ENCODE results near the gene SLCO1B1.

Gene SLCO1B1

DNA sequence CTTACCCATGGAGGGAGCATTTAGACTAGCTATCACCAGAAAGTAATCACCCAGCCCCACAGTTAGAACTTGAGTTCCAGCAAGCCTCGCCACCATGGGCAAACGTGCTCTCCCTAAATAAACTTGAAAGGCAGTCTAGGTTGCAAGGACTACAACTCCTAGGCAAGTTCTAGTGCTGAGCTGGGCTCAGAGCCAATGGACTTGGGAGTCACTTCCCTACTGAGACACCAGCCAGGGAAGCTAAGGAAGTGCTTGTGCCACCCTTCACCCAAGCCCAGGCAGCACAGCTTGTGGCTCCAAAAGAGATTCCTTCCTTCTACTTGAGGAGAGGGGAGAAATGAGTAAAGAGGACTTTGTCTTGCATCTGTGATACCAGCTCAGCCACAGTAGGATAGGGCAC, 145.8 kb downstream of the SLCO1B1 start:
- no peak overlapping the region for H3K23ac ChIP-seq (ENCODE audit: low read depth, low read length, poor library complexity)
- H2BK120ac ChIP-seq (ENCODE audit: low read depth, low read length), result no peak overlapping the region
- no peak overlapping the region for H2AK5ac ChIP-seq (ENCODE audit: low read depth, low read length)
- no peaks in the 10 kb centered on the region for H3K79me1 ChIP-seq (ENCODE audit: low read depth, low read length)
- H3K4ac ChIP-seq (ENCODE audit: low read length), result no peak overlapping the region
- H2BK12ac ChIP-seq (ENCODE audit: low read length), result no peak overlapping the region
- no peak overlapping the region for H4K8ac ChIP-seq (ENCODE audit: low read depth, low read length)
- H3K14ac ChIP-seq (ENCODE audit: low read length), result peak overlapping the region; percentile 1
- no CpG with 5 or more reads among the region's 2 CpGs for WGBS, 2 donors (ENCODE audit: extremely low coverage in 2 of 2, insufficient read length in 2 of 2, insufficient replicate concordance in 1 of 2)
- no peak overlapping the region for H3K27ac ChIP-seq (replicated peaks; ENCODE audit: low read length)
- no peak overlapping the region for H2BK15ac ChIP-seq (ENCODE audit: low read length)
- H2AFZ ChIP-seq (ENCODE audit: low read length), result no peak overlapping the region
- no peak overlapping the region for H4K91ac ChIP-seq (ENCODE audit: low read depth, low read length, poor library complexity)
- H3K18ac ChIP-seq (ENCODE audit: low read length), result no peak overlapping the region
- H3K9ac ChIP-seq (ENCODE audit: low read depth, low read length, poor library complexity), result no peak overlapping the region
- DNase-seq (ENCODE audit: low spot score), result no peak
- H3K27me3 ChIP-seq (ENCODE audit: control insufficient read depth in 3 of 3, insufficient read depth in 3 of 3, low read depth in 1 of 3, low read length in 3 of 3), result peaks cover 0 to 2% (median 0%) of the 10 kb centered on the region in 3 experiments
- H3K4me1 ChIP-seq (ENCODE audit: control insufficient read depth in 2 of 2, insufficient read depth in 1 of 2, low read depth in 1 of 2, low read length in 2 of 2), result no peaks in the 10 kb centered on the region
- no peak overlapping the region for H3K4me3 ChIP-seq (ENCODE audit: low read length in 2 of 2)
- H3K36me3 ChIP-seq (replicated peaks in 1 of 2; ENCODE audit: control insufficient read depth in 2 of 2, insufficient read depth in 2 of 2, low read length in 2 of 2), result no peaks in the 10 kb centered on the region
- no peak overlapping the region for H2BK5ac ChIP-seq (ENCODE audit: low read length)
- no peaks in the 10 kb centered on the region for H3K9me3 ChIP-seq (replicated peaks in 1 of 2; ENCODE audit: control insufficient read depth in 2 of 2, insufficient read depth in 1 of 2, low read depth in 1 of 2, low read length in 2 of 2)
- no peak overlapping the region for H3K4me2 ChIP-seq (ENCODE audit: insufficient read depth, low read length, poor library complexity, severe bottlenecking)
